Dermis blood vessel endothelial cell (primary cell): ENCODE results near the gene GPR55. TPM values are rescaled to one million over a fixed set of nuclear protein-coding genes. Genes with fewer than 3 reads are reported as not detected.
A peak's percentile ranks its signal among the peaks of the same experiment; 100 is the strongest.

ENCODE experiments used
- DNase-seq: peaks from one replicate; pipeline ENCODE4 v3.0.0; 2010
- total RNA-seq: library from RNA; depleted of rRNA; stranded (reverse); fragments of >200 nt; gene quantifications from 2 replicates; pipeline ENCODE4 v1.2.3, GENCODE V29; 2014

The GPR55 gene
- total RNA-seq, 1 donor from 2014 or later: not detected

DNA sequence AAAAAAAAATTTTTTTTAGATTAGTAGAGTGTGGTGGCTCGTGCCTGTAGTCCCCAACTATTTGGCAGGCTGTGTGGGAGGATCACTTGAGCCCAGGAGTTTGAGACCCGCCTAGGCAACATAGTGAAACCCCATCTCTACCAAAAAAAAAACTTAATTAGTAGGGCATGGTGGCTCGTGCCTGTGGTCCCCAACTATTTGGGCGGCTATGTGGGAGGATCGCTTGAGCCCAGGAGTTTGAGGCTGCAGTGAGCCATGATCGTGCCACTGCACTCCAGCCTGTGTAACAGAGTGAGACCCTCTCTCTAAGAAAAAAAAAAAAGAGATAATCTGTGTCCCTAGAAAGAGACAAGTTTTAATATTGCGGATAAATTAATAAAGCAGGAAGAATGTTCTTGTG is 8.8 kb downstream of the GPR55 start:
- no peak for DNase-seq

GRCh38 chr2:230915319-230915718 is 9.7 kb downstream of the GPR55 start:
- DNase-seq: no peak

DNA sequence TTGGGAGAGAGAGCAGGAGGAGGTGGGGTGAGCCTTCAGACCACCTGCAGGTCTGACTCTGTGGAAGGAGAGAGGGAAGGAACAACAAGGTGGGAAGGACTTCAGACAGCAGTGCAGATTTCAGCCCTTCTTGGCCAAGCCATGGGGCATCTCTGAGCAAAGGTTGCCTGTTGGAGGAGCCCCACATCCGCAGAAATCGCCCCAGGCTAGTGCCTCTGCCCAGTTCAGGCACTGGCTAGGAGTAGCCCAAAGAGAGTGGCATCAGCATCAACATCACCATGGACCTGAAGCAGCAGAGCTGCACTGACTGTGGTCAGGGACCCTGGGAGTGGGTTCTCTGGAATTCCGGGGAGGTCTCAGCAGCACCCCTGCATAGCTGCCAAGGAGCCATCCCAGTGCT is 10.2 kb downstream of the GPR55 start:
- DNase-seq: no peak

GRCh38 chr2:230913406-230914143 is 11.5 kb downstream of the GPR55 start:
- peak; percentile 37 for DNase-seq

DNA sequence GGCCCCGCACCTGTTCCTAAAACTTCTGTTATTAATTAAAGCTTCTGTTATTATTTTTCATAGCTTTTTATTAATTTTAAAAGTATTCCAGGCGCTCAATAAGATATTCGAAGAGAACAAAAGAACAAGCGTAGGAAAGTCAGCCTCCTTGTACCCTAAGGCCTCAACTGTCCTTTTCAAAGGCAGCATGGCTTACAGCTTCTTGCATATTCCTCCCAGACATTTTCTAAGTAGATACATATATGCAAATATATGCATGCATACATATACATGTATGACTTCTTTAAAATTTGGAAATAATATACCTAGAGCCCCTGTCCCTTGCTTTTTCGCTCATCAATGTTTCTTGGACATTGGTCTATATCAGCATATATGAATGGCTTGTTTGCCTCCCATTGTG is 12.3 kb downstream of the GPR55 start:
- DNase-seq: no peak

DNA sequence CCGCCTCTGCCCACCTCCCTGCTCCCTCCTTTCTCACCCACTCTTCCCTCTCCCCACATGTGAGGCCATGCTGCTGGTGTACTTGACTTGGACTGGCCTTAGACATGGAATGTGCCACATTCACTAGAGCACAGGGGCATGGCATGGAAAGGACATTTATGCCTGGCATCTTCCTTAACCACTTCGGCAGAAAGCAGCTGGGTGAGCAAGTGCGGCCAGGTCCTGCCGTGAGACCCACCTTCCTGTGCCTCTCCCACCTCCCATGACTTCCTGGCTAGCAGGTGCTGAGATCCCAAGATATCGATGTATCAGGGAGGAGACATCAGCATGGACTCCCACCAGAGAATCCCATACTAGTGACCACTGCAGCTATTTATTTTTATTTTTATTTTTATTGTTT is 13.0 kb downstream of the GPR55 start:
- DNase-seq: no peak

GRCh38 chr2:230910546-230911177 is 14.4 kb downstream of the GPR55 start:
- DNase-seq: no peak

GRCh38 chr2:230909841-230910545 is 15.0 kb downstream of the GPR55 start:
- DNase-seq: no peak

DNA sequence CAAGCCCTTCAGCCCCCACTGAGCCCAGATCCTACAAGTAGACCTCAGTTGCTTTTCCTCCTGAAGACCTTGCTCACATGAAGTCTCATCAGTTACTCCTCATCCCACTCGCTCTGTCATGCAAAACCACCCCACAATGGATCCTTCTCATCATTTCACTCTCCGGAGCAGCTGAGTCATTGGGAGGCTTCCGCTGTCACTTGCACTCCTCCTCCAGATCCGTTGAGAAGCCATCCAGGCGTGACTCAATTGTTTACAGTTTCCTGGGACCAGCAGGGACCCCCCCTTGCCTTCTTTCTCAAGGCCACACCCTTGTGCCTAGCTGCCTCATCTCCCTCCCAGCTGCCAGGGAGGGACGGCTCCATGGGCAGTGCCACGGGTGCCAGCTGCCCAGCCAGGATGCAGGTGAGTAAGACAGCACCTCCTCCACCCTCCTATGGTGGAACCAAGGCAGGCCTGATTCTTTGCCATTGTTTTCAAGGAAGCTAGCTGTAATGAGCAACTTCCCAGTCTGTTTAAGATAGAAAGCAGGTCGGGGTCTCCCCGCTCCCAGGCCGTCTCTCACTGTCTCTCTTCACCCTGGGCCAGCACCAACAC is 16.3 kb downstream of the GPR55 start:
- peak; percentile 9 for DNase-seq

DNA sequence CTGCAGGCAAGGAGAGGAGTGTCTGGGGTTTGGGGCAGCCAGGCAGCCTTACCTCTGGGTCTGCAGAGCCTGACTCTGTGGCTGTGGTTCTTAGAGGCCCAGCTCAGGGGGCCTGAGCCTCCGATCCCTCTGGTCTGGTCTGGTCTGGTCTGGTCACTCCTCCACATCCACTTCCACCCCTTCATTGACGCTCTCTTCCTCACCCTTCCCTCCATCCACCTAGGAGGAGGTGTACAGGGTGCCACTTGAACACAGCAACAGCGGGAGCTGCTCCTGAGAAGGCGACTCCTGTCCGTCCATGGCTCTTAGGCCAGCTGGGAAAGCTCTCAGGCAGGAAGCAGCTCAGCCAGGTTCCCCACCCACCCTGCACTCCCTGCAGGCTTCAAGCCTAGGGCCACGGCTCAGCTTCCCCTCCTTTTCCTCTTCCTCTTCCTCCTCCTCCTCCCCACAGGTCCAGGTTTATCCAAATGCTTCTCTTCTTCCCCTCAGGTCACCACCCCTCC is 16.9 kb downstream of the GPR55 start:
- DNase-seq: no peak

DNA sequence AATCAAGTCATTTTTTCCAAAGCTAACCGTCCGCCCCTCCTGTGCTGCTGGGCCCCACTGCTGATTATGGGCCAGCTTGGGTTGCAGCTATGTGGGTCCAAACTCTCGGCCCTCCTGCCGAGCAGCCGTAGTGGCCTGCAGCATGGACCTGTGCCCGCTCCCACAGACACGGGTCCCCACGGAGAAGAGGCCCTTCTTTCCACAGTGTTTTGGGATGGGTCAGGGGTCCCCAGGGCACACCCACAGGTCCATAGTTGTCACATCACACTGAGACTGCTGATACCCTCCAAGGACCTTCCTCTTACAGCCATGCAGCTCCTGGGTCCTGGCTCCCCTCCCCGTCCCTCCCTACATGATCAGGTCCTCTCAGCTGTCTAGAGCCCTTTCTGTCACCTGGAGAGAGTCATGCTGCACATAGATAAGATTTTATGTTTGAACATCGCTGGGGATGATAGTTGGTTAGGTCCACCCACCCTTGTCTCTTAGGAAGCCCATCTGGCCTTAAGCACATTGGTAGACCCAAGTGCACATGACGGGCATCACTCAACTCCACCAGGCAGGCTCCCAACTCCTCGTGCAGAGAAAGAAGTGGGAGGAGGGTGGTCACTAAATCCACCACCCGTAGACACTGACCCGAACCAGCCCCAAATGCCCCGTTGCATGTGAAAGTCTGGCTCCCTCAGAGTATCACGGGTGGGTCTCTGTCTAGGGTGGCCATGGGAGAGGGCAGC is 17.5 kb downstream of the GPR55 start:
- no peak for DNase-seq

DNA sequence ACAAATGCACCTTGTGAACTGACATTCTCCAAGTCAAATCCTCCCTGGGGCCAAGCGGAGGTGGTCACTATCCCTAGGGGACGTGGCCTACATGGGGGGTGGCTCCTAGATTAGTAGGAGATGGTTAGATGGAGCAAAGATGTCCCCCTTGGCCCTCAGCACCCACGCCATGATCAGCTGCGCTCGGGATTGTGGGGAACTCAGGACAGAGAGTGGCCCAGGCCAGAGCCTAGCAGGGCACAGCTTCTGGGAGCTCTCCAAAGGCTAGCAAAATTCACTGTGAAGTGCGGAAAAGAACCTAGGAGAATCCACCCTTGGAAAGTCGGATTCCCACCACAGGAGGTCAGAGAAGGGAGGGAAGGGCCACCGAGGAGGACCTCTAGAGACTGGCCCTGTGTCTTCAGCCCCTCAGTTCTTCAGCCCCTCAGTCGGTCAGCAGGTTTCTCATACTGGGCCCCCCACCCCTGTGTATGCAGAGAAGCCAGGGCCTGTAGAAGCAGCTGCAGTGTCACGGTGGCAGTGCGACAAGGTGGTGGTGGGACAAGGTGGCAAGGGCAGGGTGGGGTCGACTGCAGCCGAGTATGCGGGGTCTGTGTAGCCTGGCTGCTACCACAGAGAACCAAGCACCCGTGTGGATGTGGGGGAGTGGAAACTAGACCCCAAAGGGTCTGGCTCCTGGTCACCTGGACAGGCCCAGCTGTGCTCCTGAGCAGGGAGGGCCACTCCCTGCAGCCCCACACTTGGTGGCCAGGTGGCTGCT is 18.4 kb downstream of the GPR55 start:
- DNase-seq: no peak

GRCh38 chr2:230905448-230906421 is 19.3 kb downstream of the GPR55 start:
- no peak for DNase-seq

GRCh38 chr2:230904856-230905447 is 20.1 kb downstream of the GPR55 start:
- DNase-seq: no peak

DNA sequence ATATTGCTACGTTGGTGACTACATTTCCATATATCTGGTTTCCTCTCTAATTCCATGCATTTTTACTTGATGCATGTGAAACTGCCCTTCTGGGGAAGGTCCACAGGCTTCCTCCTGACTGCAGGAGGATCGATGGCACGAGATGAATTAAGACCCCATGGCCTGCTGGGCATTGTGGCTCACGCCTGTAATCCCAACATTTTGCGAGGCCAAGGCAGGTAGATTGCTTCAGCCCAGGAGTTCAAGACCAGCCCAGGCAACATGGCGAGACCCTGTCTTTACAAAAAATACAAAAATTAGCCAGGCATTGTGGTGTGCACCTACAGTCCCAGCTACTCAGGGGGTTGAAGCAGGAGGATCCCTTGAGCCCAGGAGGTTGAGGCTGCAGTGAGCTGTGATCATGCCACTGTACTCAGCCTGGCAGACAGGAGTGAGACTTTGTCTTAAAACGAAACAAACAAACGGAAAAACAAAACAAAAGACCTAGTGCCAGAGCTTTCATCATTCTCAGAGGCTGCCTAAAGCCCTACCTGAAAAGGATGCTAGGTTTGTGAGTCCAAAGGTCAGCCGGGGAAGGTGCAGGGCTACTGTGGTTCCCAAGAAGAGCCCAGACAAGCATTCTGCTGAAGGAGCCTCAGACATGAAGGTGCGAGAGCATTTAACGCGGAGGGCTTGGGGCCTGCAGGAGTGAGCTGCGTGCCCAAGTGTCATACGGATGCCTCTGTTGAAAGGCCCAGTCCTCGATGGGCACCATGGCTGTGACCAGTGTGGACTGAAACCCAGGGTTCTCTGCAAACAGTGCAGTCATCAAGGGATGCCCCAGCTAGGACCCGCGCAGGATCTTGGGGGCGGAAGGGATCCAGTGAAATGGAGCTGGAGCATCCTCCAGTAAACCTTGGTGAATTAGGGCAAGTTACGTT is 21.6 kb downstream of the GPR55 start:
- DNase-seq: no peak

DNA sequence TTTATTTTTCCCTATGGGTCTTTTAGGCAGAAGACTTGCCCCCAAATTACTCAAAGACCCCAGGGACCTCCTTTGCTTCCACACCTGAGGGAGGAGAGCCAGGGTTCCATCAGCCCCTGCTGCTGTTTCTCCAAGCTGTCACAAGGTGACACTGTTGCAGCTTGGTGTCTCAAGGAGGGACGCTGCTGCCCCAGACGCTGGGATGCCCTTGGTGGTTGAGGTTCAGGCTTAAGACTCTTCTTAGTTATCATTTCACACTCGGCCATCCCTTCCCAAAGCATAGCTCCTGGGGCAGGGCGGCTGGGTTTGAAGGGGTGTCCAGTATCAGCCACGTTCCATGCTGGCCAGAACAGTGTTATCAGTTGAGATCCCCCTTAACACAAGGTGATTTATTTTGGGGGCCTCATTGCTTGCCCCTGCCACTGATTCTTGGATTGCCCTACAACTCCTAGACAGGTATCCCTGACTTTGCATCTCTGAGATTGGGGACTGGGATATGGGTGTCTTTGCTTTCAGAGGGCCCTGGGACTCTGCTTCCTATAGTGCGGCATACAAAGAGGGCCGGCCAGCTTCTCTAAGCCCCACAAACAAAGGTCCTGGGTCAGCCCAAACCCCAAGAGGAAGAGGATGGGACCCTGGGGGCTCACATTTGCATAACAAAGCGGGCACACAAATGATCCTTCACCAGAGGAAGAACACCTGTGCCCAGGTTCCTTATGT is 22.7 kb downstream of the GPR55 start:
- DNase-seq: peak; percentile 60

GRCh38 chr2:230901006-230901405 is 24.0 kb downstream of the GPR55 start:
- no peak for DNase-seq

- DNase-seq: no peak
Observed at GRCh38 chr2:230900336-230900995, 24.6 kb downstream of the GPR55 start.
